HG03469 (cell line): ENCODE results near the gene EPHX1.
"Not testable (repeated sequence)": the region's sequence is repeated elsewhere in the genome, so short reads cannot be mapped to it uniquely, and the experiment has no call there.

ENCODE experiments used
- ATAC-seq: cut with Tn5 transposase; IDR thresholded peaks from one replicate; pipeline ENCODE4 v1.9.1; 2021; ENCODE audit warnings: mild to moderate bottlenecking, moderate library complexity, moderate number of reproducible peaks; ENCODE audit not compliant: unreplicated experiment

The EPHX1 gene

DNA sequence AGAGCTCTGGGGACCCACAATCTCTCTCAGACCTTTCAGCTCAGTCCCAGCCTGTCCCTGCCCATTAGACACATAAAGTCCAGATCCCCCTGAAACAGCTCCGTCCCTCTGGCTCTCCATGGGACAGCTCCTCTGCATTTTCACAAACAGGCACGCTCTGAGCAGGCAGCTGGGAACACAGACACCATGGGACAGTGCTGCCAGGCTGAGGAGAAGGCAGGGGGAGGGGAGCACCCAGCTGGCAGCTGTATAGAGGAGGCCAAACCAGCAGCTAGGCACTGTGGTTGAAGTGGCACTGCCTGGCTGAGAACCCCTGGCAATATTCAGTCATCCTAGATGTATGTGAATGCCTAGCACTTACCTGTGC lies 70.3 kb downstream of the EPHX1 start:
- no peak for ATAC-seq

DNA sequence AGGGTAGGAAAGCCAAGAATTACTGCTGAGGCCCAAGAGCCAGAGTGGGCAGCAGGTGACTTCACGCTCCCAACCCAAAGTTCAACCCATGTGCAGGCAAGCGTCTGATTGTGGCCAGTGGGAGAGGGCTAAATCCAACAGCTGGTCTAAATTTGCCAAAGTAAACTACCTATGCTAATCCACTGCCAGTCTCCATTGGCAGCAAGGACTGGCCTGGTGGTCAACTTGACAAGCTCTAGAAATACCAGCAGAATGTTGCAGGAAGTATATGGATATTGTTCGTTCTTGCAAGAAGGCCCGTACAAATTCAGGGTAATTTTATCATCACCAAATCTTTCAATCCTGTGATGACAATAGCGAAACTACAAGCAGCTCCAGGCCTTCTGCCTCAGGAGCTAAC lies 70.7 kb downstream of the EPHX1 start:
- ATAC-seq = no peak

DNA sequence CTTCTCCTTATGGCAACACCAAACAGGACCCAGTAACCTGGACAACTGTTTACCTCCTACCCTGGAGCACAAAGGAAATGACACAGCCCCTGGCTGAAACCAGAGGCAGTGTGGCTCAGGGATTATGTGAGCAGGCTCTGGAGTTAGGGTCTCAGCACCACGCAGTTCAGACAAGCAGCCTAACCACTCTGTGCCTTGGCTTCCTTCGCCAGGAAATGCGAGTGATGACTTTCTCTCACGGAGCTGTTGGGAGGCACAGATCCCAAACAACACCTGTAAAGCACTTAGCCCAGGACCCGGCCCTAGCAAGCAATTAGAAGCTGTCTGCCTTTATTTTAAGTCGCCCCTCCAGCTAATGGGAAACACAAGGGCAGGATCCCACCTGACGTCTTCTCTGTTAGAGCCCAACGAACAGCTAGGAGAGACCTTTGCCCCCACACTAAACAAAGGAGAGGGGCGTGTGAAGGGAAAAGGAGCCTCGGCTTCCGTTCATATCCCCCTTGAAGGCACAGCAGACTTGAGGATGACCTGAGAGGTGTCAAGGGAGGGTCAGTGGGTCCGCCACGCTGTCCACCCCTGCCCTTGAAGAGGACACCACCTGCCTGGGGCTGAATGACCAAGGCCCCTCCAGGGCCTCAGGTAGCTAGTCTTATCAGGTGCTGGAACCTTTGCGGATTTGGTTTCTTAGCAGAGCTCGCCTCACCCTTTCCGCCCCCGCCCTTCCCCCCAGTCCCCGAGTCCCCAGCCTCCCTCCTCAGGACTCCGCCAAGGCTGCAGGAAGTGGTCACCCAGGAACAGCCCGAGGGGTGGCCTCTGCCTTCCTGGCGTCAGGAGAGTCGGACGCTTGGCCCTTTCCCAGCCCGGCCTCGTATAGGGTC lies 71.4 kb downstream of the EPHX1 start:
- no peak for ATAC-seq

DNA sequence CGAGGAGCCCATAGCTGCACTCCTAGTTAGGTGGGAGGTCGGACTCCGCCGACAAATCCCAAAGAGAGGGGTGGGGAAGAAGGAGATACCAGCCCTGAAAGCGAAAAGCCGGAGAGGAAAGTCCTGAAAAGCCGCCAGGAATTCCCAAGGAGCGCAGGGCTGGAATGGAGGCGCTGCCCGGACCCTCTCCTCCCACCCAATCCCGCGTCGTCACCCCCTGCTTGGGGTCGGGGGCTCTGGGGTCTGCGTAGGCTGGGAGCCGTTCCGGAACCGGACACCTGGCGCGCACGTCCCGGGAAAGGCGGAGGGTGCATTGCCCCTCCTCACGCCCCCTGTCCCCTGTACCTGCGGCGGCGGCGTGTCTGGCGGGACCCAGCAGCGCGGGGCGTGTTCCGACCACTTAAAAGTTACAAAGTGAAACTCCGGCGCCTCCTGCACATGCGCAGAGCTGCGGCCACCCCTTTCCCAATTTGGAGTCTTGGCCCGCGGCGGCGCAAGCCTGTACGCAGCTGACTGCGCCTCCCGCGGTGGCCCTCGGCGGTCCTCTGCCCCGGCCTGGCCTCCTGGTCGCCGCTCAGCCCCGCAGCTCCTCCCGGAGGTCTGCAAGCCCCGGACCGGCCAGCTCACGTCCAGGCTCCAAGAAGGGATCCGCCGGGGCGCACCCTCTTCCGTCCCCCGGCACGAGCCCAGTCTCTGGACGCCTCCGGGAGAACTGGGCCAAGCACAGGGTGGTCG lies 72.2 kb downstream of the EPHX1 start, which contains the start of gene TMEM63A:
TMEM63A (minus strand) TSS at position 422 of the 735 bp plus-strand sequence. CDS start 4,800 bp downstream, outside the sequence.
- peak; percentile 67 for ATAC-seq

DNA sequence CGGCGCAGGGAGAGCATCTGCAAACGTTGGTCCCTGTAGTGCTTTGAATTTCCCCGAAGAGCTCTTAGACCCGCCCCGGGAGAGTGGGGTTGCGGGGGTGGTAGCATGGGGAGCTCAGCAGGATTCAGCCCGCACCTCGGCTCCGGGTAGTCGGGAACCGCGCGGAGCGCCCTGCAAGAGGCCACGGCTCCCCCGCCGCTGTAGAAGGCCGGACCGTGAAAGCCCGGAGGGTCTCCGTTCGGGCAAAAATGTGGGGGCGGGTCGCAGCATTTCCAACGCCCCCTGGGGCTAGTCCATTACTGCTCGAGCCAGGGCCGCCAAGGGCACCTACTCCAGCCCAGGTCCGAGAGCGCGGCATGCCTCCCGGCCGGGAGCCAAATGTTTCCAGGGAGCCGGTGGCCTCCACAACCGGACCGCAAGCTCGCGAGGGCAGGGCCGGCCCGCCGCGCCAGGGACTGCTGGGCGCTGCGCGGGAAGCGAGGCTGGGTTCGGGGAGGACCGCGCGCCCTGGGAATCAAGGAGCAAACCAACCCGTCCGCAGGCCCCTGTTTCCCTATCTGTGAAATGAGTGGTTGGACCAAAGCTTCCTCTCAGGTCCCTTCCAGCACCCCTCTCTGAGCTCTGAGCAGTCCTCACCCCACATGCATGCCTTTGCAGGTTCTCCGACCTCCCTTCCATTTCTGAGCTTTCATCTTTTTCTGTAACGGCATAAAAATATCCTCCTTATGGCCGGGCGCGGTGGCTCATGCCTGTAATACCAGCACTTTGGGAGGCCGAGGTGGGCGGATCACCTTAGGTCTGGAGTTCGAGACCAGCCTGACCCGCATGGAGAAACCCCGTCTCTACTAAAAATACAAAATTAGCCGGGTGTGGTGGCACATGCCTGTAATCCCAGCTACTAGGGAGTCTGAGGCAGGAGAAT lies 73.0 kb downstream of the EPHX1 start:
- peak; percentile 10 for ATAC-seq

DNA sequence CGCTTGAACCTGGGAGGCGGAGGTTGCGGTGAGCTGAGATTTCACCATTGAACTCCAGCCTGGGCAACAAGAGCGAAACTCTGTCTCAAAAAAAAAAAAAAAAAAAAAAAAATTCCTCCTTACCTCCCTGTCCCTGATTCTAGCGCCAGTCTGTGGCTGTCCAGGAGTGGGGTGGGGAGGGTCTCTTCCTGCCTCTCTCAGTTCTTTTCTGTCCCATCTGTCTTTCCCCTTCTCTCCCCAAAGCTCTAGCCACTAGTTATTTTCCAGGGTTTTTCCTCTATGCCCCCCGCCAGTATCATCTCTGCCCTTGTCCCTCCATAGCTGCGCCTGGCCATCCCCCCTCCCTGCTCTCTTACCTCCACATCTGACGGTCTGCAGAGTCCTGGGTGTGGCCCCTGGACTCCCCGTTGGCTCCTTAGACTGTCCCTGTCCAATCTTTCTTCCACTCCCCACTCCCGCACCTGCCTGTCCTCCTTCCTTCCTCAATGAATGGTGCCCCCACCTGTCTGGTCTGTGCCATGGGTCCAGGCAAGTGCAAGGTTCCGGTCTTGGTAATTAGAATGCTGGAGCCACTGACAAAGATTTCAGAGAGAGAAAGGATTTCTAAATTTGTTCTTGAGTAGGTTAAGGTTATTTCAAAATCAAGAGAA lies 73.8 kb downstream of the EPHX1 start:
- ATAC-seq = no peak

DNA sequence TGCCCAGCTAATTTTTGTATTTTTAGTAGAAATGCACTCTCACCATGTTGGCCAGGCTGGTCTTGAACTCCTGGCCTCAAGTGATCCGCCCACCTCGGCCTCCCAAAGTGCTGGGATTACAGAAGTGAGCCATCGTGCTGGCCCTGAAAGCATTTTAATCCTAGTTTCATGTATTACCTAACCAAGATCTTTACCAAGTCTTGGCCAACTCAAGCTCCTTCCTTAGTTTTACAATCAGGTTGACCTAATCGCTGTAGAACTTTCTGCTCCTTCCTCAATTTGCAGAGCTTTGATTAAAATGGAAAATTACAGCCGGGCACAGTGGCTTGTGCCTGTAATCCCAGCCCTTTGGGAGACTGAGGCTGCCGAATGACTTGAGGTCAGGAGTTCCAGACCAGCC lies 75.4 kb downstream of the EPHX1 start:
- ATAC-seq = no peak

DNA sequence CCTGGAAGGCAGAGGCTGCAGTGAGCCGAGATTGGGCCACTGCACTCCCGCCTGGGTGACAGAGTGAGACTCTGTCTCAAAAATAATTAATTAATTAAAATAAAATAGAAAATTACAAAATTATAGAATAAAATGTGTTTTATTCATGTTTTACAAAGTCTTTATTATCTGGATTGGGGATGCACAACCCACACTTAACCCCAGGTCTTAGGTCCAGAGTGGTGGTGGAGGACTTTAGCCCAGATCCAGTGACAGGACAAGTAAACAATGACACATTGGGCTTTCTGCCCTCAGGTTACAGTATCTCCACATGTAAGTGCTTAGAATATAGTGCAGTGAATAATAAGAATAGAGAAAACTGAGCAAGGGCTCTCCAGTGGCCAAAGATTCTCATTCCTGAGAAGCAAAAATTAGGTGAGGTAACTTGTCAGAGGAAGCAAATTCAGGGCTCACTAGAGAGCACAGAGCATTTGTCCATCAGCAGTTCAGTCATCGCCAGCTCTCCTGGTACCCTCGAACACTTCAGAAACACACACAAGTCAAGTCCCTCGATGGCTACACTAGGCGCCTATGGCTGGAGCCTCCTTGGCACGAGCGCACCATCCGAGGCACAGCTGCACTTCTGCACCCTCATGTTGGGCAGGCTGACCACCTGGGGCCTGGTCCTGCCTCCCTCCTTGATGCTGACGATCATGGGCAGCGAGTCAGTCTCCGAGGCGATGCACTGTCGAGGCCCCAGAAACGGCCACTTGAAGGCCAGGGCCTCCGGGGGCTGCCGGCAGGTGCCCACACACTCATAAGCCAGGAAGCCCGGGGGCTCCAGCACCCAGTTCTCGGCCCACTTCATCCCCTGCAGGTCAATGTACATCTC lies 76.5 kb downstream of the EPHX1 start:
- ATAC-seq = no peak

DNA sequence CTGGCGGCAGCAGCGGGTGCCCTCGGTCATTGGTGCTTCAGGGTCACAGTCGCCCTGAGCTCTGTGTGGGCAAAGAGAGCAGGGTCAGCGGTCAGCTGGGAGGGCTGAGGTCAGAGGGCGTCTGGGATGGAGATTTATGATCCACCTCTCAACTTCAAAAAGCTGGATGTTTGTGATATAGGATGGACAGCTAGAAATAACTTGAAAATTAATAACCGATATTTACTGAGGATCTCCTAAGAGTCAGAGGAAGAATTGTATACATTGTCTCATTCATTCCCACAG lies 77.0 kb downstream of the EPHX1 start:
- no peak for ATAC-seq

DNA sequence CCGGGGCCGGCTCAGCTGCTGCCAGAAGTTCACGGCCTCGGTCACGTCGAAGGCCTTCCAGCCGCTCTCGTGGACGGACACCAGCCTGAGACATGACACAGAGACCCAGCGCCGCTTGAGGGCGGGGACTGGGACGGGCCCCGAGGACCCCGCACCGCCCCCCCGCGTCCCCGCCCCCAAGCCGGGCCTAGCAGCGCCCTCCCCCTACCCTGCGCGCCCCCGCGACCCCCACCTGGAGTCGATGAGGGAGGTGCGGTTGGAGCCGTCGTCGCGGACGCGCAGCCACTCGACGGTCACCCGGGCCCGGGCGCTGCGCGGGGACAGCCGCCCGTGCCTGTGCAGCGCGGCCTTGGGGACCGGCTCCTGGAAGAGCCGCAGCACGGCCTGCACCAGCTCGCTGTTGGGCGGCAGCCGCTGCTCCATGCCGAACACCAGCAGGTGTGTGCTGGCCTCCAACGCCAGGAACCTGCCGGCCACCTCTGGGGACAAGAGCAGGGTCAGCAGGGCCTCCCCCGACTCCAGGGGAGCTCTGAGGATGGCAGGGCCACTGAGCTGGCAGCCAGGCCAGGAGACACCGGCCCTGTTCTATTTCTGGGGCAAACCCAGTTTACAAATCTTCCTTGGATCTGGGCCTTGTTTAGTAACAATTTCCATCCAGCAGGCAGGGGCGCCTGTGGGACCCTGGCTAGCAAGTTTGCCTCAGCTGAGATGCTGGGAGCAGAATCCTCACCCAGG lies 77.8 kb downstream of the EPHX1 start:
- ATAC-seq = not testable (repeated sequence)

DNA sequence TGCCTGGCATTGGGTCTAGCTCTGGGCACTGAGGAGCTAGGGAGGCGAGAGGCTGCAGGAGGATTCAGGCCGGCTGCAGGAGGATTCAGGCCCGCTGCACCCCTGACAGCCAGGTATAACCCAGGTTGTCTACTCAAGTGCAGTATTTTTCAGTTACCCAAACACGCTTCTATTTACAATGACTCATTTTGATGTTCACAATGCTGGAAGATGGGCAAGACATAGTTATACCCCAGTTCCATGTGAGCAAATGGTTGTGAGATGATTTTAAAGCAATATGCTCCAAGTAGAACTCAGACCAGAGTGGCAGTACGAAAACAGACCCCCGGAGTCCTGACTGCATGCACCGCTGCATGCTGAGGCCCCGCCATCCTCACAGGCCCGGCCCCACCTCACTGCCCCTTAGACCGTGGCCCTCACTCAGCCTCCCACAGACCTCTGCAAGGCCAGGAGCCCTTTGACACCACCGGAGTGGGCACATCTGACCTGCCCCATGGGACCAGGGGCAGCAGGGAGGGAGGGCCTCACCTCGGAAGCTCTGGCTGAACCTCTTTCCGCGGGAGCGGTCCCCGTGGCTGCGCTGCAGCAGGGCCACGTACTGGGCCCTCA lies 78.5 kb downstream of the EPHX1 start:
- no peak for ATAC-seq

DNA sequence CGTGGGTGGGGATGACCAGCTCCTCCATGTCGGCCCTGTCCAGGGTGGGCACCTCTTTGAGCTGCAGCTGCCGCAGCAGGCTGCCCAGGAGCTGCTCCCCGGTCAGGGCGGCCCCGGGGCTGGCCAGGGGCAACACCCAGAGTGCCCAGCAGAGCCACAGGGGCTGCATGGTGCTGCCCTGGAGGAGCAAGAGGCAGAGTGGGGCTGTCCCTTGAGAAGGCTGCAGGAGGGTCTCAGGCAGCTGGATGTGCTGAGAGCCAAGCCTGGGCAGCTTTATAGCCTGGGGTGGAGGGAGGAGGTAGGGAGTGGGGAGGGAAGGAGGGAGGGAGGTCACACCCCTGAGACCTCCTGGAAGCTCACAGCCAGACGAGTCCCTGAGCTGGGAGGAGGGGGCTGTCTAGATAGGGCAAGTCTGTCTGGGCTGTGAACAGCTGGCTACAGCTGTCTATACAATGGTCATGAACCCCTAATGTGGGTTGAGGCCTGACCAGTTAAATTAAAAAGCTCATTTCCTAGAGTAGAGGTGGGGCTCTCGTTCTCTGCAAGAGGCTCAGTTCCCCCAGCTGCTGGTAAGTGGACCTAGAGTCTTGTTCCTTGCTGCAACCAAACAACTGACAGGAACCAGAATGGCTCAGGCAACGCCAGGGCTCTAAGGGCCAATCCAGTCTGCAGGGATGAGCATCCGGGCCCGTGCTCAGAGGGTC lies 79.1 kb downstream of the EPHX1 start, which contains the start of gene LEFTY1:
LEFTY1 (minus strand) TSS at position 249 of the 704 bp plus-strand sequence; CDS start at position 169, 80 bp downstream.
- no peak for ATAC-seq

DNA sequence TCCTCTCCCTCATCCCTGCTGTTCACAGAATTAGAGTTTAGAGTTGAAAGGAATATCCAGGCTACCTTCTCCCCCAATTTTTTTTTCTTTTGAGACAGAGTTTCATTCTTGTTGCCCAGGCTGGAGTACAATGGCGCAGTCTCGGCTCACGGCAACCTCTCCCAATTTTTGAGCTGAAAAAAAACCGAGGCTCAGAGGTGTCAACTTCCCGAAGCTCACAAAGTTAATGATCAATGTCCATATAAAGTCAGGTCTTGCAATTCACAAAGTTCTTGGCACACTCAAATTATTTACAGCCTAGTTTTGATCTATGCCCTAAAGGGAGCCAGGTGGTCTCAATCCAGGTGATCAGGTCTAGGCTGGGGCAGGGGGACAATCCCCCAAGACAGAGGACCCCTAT lies 79.8 kb downstream of the EPHX1 start:
- no peak for ATAC-seq

DNA sequence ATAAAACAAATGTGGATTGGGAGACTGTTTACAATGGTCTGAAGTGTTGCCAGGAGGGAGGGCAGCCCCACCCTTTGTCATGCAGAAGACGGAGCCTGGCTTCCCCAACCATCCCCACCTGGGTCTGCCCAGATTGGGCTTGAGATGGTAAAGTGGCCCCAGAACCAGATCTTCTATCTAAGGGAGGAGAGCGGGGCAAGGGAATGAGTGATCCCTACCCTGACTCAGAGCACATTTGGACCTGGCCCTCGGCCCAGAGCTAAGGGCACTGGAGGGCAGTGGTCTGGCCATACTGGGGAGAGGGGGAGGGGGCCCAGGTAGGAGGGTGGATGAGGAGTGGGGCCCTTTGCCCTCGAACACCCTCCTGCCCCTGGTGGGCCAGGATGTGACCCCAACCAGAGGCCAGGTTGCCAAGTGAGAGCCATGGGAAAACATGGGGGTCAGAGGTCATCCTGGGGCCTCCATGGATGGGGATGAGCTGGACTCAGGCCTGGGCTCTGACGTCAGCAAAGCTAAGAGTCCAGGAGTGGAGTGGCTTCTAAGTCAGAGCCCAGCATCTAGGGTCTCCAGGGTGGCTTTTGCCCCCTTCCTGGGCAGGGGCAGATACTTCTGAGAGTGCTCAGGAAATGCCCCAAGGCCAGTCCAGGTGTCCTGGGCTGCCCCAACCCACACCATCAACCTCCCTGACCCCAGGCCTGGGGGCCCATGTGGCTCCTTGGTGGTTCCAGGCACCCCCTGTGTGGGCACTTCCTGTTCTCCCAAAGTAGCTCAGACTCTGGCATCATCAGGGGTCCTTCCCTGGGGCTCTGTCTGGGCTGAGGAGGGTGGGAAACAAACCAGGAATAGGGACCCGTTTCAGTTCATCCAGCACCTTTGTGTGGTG lies 80.7 kb downstream of the EPHX1 start:
- no peak for ATAC-seq

DNA sequence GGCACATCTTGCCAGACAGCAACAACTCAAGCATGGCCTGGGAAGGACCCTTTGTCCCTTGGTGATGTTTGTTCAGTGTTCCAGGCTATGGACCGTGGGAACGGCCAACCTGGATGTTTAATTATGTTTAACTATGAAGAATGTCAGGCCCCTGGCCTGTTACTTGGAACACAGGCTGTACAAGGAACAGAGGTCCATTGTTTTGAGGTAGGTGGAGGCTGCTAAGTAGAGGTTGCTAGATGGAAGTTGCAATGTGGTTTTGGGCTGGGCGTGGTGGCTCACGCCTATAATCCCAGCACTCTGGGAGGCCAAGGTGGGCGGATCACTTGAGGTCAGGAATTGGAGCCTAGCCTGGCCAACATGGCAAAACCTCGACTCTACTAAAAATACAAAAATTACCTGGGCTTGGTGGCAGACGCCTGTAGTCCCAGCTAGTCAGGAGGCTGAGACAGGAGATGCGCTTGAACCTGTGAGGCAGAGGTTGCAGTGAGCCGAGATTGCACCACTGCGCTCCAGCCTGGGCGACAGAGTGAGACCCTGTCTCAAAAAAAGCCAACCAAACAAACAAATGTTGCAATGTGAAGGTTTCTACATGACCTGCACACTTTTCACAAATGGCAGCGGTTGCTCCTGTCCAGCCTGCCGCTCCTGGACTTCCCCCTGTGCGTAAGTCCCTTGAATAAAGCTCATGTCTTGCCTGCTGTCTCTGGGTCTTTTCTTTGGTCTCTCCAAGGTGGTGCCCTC lies 81.5 kb downstream of the EPHX1 start:
- no peak for ATAC-seq

DNA sequence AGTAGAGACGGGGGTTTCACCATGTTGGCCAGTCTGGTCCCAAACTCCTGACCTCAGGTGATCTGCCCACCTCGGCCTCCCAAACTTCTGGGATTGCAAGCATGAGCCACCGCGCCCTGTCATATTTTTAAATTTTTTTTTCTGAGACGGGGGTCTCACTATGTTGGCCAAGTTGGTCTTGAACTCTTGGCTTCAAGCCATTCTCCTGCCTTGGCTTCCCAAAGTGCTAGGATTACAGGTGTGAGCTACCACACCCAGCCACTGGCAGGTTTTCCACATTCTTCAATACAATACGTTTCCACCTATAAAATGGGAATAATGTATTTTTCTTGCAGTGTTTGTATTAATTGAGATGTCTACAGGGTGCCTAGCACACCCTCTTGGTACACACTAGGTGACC lies 82.4 kb downstream of the EPHX1 start:
- no peak for ATAC-seq
